Measurements from ENCODE around the gene NOL3. TPM values are rescaled to one million over a fixed set of nuclear protein-coding genes. Genes with fewer than 3 reads are reported as not detected.
A peak's percentile ranks its signal among the peaks of the same experiment; 100 is the strongest.

NOL3 gene
- total and polyA plus RNA-seq, 12 donors: 71.8 to 132 (median 84.1) TPM

- ATAC-seq (no peak), DNase-seq (no peak)
- Histone ChIP-seq H3K27ac (no peak overlapping the region), H3K9me3 (no peaks in the 10 kb centered on the region), H3K27me3 (peaks cover 0 to 3% (median 0%) of the 10 kb centered on the region in 7 donors), H3K4me1 (peaks cover 12 to 63% (median 45%) of the 10 kb centered on the region in 9 donors), H3K4me3 (no peak overlapping the region), H3K36me3 (peaks cover 0 to 3% (median 0%) of the 10 kb centered on the region in 9 donors)
- intact Hi-C loops (cut with DNase I): loop anchor here in 7 of 10 donors (2.0 to 10.0 kb wide), 4 partner anchors 21 to 227 kb away; partner anchors contain the start of genes FHOD1 (in 1 of the 7) and SLC9A5 (in 1 of the 7)
- 89 to 92% methylated on average over 2 of the region's 2 CpGs for WGBS, 2 donors
- TF ChIP-seq, protein P1, sequence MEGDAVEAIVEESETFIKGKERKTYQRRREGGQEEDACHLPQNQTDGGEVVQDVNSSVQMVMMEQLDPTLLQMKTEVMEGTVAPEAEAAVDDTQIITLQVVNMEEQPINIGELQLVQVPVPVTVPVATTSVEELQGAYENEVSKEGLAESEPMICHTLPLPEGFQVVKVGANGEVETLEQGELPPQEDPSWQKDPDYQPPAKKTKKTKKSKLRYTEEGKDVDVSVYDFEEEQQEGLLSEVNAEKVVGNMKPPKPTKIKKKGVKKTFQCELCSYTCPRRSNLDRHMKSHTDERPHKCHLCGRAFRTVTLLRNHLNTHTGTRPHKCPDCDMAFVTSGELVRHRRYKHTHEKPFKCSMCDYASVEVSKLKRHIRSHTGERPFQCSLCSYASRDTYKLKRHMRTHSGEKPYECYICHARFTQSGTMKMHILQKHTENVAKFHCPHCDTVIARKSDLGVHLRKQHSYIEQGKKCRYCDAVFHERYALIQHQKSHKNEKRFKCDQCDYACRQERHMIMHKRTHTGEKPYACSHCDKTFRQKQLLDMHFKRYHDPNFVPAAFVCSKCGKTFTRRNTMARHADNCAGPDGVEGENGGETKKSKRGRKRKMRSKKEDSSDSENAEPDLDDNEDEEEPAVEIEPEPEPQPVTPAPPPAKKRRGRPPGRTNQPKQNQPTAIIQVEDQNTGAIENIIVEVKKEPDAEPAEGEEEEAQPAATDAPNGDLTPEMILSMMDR (IDR thresholded peaks at IDR 0.05): no peak
Observed at GRCh38 chr16:67182288-67182687, 11.9 kb downstream of the NOL3 start.

- Histone ChIP-seq H3K4me1 (peaks cover 12 to 55% (median 37%) of the 10 kb centered on the region in 9 donors), H3K4me3 (peak overlapping the region in 9 of 10 donors; percentile 57 to 84 (median 73)), H3K9me3 (no peaks in the 10 kb centered on the region), H3K27me3 (peaks cover 0 to 3% (median 0%) of the 10 kb centered on the region in 7 donors), H3K36me3 (peaks cover 0 to 3% (median 0%) of the 10 kb centered on the region in 9 donors), H3K27ac (peak overlapping the region in 9 of 10 donors; percentile 94 to 99 (median 97))
- intact Hi-C loops (cut with DNase I): loop anchor here in 7 of 10 donors (2.0 to 10.0 kb wide), 4 partner anchors 22 to 228 kb away; partner anchors contain the start of genes FHOD1 (in 1 of the 7) and SLC9A5 (in 1 of the 7)
- 9 to 10% methylated on average over 11 of the region's 11 CpGs for WGBS, 2 donors
- DNase-seq (no peak), ATAC-seq (no peak)
- TF ChIP-seq, protein P1 (IDR thresholded peaks at IDR 0.05): no peak
Observed at GRCh38 chr16:67183284-67183626, 12.9 kb downstream of the NOL3 start.

- peak within 1 kb of the TSS; percentile 39 to 84 (median 72) for H3K4me3 ChIP-seq
- H3K9me3 ChIP-seq: no peaks in the 10 kb centered on the region
- peaks cover 12 to 49% (median 31%) of the 10 kb centered on the region in 9 donors for H3K4me1 ChIP-seq
- peaks cover 0 to 3% (median 0%) of the 10 kb centered on the region in 9 donors for H3K36me3 ChIP-seq
- TF ChIP-seq, protein P1 (IDR thresholded peaks at IDR 0.05): no peak
- 0% methylated on average over 77 of the region's 77 CpGs for WGBS, 2 donors
- ATAC-seq: peak; percentile 94 to 96 (median 95)
- peak; percentile 94 to 97 for DNase-seq
- peak within 1 kb of the TSS; percentile 89 to 99 (median 97) for H3K27ac ChIP-seq
- H3K27me3 ChIP-seq: peaks cover 0 to 3% (median 0%) of the 10 kb centered on the region in 7 donors
- intact Hi-C loops (cut with DNase I): loop anchor here in 8 of 10 donors (2.0 to 10.0 kb wide), 6 partner anchors 23 to 229 kb away; partner anchors contain the start of genes B3GNT9 (in 1 of the 8), FHOD1 (in 1 of the 8) and SLC9A5 (in 1 of the 8)
Observed at GRCh38 chr16:67183627-67184452, 13.5 kb downstream of the NOL3 start, which contains the start of gene MATCAP1. Gene MATCAP1 (minus strand): TSS chr16:67183963. CDS start chr16:67180610, 3,353 bp downstream.

- peaks cover 12 to 48% (median 29%) of the 10 kb centered on the region in 9 donors for H3K4me1 ChIP-seq
- TF ChIP-seq, protein P1 (IDR thresholded peaks at IDR 0.05): no peak
- 8 to 14% methylated on average over 59 of the region's 59 CpGs for WGBS, 2 donors
- peaks cover 0 to 3% (median 0%) of the 10 kb centered on the region in 7 donors for H3K27me3 ChIP-seq
- DNase-seq (peak in 1 of 2 donors; percentile 40), ATAC-seq (peak in 6 of 8 donors; percentile 1 to 30 (median 4))
- peaks cover 0 to 3% (median 0%) of the 10 kb centered on the region in 9 donors for H3K36me3 ChIP-seq
- intact Hi-C loops (cut with DNase I): loop anchor here in 8 of 10 donors (2.0 to 10.0 kb wide), 5 partner anchors 34 to 230 kb away; partner anchors contain the start of genes B3GNT9 (in 1 of the 8), FHOD1 (in 1 of the 8) and SLC9A5 (in 1 of the 8)
- H3K4me3 ChIP-seq: peak overlapping the region; percentile 39 to 84 (median 72)
- peak overlapping the region; percentile 89 to 99 (median 97) for H3K27ac ChIP-seq
- no peaks in the 10 kb centered on the region for H3K9me3 ChIP-seq
Observed at GRCh38 chr16:67184453-67184994, 14.2 kb downstream of the NOL3 start.
